Kidney glomerular epithelial cell (primary cell): ENCODE data around the gene MAST4.

Source experiments
- DNase-seq: peaks from one replicate; lab custom pipeline; 2025; lab: John Stamatoyannopoulos, UW

The MAST4 gene

GRCh38 chr5:66595756-66596635, at the start of gene MAST4:
TSS of gene MAST4 (plus strand) at chr5:66596393. CDS start at chr5:66596656, 263 bp downstream.
- peak; percentile 71 for DNase-seq

GRCh38 chr5:66546541-66546940, 49.7 kb upstream of the MAST4 start:
- no peak for DNase-seq

- no peak for DNase-seq
Measured at GRCh38 chr5:66551338-66551737, 44.9 kb upstream of the MAST4 start.

- DNase-seq, result no peak
Measured at GRCh38 chr5:66551945-66552344, 44.2 kb upstream of the MAST4 start.

GRCh38 chr5:66553368-66553912, 42.8 kb upstream of the MAST4 start:
- DNase-seq, result no peak

- no peak for DNase-seq
Measured at GRCh38 chr5:66553916-66554575, 42.1 kb upstream of the MAST4 start.

GRCh38 chr5:66554884-66555283, 41.3 kb upstream of the MAST4 start:
- no peak for DNase-seq

GRCh38 chr5:66558560-66558959, 37.6 kb upstream of the MAST4 start:
- no peak for DNase-seq

GRCh38 chr5:66560371-66560770, 35.8 kb upstream of the MAST4 start:
- DNase-seq, result no peak

- no peak for DNase-seq
Measured at GRCh38 chr5:66561256-66561990, 34.8 kb upstream of the MAST4 start.

- DNase-seq, result no peak
Measured at GRCh38 chr5:66565878-66566277, 30.3 kb upstream of the MAST4 start.

- no peak for DNase-seq
Measured at GRCh38 chr5:66567474-66567873, 28.7 kb upstream of the MAST4 start.

- no peak for DNase-seq
Measured at GRCh38 chr5:66570201-66570600, 26.0 kb upstream of the MAST4 start.

- DNase-seq, result no peak
Measured at GRCh38 chr5:66573733-66574132, 22.5 kb upstream of the MAST4 start.

- DNase-seq, result no peak
Measured at GRCh38 chr5:66582499-66583165, 13.6 kb upstream of the MAST4 start.

GRCh38 chr5:66585291-66585690, 10.9 kb upstream of the MAST4 start:
- DNase-seq, result no peak

- DNase-seq, result no peak
Measured at GRCh38 chr5:66587771-66588170, 8.4 kb upstream of the MAST4 start.

GRCh38 chr5:66596636-66597182, 516 bp downstream of the MAST4 start:
- DNase-seq, result no peak

- DNase-seq, result peak; percentile 11
Measured at GRCh38 chr5:66597183-66597757, 1.1 kb downstream of the MAST4 start.

GRCh38 chr5:66602621-66603020, 6.4 kb downstream of the MAST4 start:
- DNase-seq, result no peak

- no peak for DNase-seq
Measured at GRCh38 chr5:66603164-66603563, 7.0 kb downstream of the MAST4 start.
